H1 (cell line): ENCODE data around the gene PREX1. TPM values are rescaled to one million over a fixed set of nuclear protein-coding genes. Genes with fewer than 3 reads are reported as not detected.

Experiments
- CTCF ChIA-PET: fragments of 300-600 bp; sonication (Branson Sonifier 250); formaldehyde crosslinking; loops from one replicate; lab custom pipeline; 2021; ENCODE audit not compliant: partially characterized antibody; lab: Charles Lee
- POLR2A ChIA-PET: fragments of 300-600 bp; sonication (Branson Sonifier 250); formaldehyde crosslinking; loops from one replicate; lab custom pipeline; 2021; ENCODE audit warnings: inconsistent platforms; ENCODE audit not compliant: partially characterized antibody; lab: Charles Lee
- DNase-seq, 2 experiments: peaks; one replicate each; pipeline versions ENCODE4 v3.0.0 to v3.0.0-alpha.2; 2010 to 2022; ENCODE audit warnings: low spot score in 2 of 2, low read depth in 1 of 2, mixed read lengths in 1 of 2
- FAIRE-seq: peaks from 2 replicates; lab custom pipeline; 2011; peaks lifted over from hg19 to GRCh38; lab: Jason Lieb, UNC
- H2AFZ ChIP-seq: 2 replicates; pipeline ENCODE4 v1.8.1; 2012; ENCODE audit warnings: low read length, inconsistent platforms
- H2AK5ac ChIP-seq: 2 replicates; pipeline ENCODE4 v1.6.1; 2013; ENCODE audit warnings: low read depth, low read length
- H2BK120ac ChIP-seq: replicated peaks from 2 replicates; pipeline ENCODE3; 2013; ENCODE audit warnings: low read depth, low read length, inconsistent platforms
- H2BK12ac ChIP-seq: 2 replicates; pipeline ENCODE4 v1.6.1; 2013; ENCODE audit warnings: low read depth, low read length
- H2BK15ac ChIP-seq: 2 replicates; pipeline ENCODE4 v1.6.1; 2013; ENCODE audit warnings: low read length
- H2BK20ac ChIP-seq: 2 replicates; pipeline ENCODE4 v1.6.1; 2013; ENCODE audit warnings: low read length
- H2BK5ac ChIP-seq: 2 replicates; pipeline ENCODE4 v1.6.1; 2013; ENCODE audit warnings: low read depth, low read length
- H3K14ac ChIP-seq: 2 replicates; pipeline ENCODE4 v1.6.1; 2013; ENCODE audit warnings: inconsistent platforms; ENCODE audit not compliant: insufficient read length
- H3K18ac ChIP-seq: 2 replicates; pipeline ENCODE4 v1.6.1; 2013; ENCODE audit warnings: low read length; ENCODE audit errors: extremely low read depth
- H3K23ac ChIP-seq: 2 replicates; pipeline ENCODE4 v1.6.1; 2013; ENCODE audit warnings: inconsistent platforms; ENCODE audit not compliant: insufficient read length
- H3K23me2 ChIP-seq: 2 replicates; pipeline ENCODE4 v1.6.1; 2013; ENCODE audit warnings: low read depth, low read length
- H3K27ac ChIP-seq: 2 replicates; pipeline ENCODE4 v1.6.1; 2011; ENCODE audit warnings: low read depth, low read length, inconsistent platforms
- H3K27me3 ChIP-seq, 4 experiments: replicated peaks in 1 of 4; 1 replicate in 1 of 4; 2 replicates in 3 of 4; pipeline versions ENCODE4 v1.6.1 to v1.8.1; 2011 to 2013; ENCODE audit warnings: low read length in 3 of 4, mild to moderate bottlenecking in 3 of 4, inconsistent platforms in 2 of 4, mixed read lengths in 2 of 4, moderate library complexity in 1 of 4; ENCODE audit not compliant: control insufficient read depth in 3 of 4, insufficient read depth in 3 of 4; ENCODE audit errors: extremely low read depth in 1 of 4
- H3K36me3 ChIP-seq, 4 experiments: 2 replicates each; pipeline versions ENCODE4 v1.6.1 to v1.8.1; 2011 to 2013; ENCODE audit warnings: mild to moderate bottlenecking in 4 of 4, low read length in 3 of 4, moderate library complexity in 2 of 4, control low read depth in 1 of 4, inconsistent platforms in 1 of 4; ENCODE audit not compliant: insufficient read depth in 4 of 4, control insufficient read depth in 2 of 4
- H3K4ac ChIP-seq: replicated peaks from 2 replicates; pipeline ENCODE3; 2013; ENCODE audit warnings: low read length, low read depth, mixed read lengths, inconsistent platforms; ENCODE audit not compliant: insufficient read length
- H3K4me1 ChIP-seq, 4 experiments: replicated peaks in 1 of 4; 1 replicate in 1 of 4; 2 replicates in 3 of 4; pipeline versions ENCODE4 v1.6.1 to v1.8.1; 2011 to 2013; ENCODE audit warnings: low read length in 3 of 4, inconsistent platforms in 2 of 4, mixed read lengths in 1 of 4; ENCODE audit not compliant: insufficient read depth in 4 of 4, control insufficient read depth in 3 of 4
- H3K4me2 ChIP-seq, 2 experiments: 2 replicates each; pipeline versions ENCODE4 v1.6.1 to v1.8.1; 2011 to 2013; ENCODE audit warnings: low read depth in 2 of 2, low read length in 2 of 2, control low read depth in 1 of 2, inconsistent platforms in 1 of 2, mild to moderate bottlenecking in 1 of 2; ENCODE audit not compliant: insufficient read depth in 1 of 2
- H3K4me3 ChIP-seq, 4 experiments: fragments of 200-600, 300-600 bp in 1 of 4; sonication (generic), shearing (Covaris generic), sonication (Bioruptor Twin) in 1 of 4; 2 replicates each; pipeline versions ENCODE4 v1.5.1 to v1.8.1; 2011 to 2016; ENCODE audit warnings: low read length in 4 of 4, low read depth in 3 of 4, control low read depth in 2 of 4, inconsistent platforms in 2 of 4, mild to moderate bottlenecking in 2 of 4, mixed read lengths in 1 of 4, moderate library complexity in 1 of 4; ENCODE audit not compliant: insufficient read depth in 2 of 4; ENCODE audit errors: extremely low read depth in 1 of 4
- H3K56ac ChIP-seq: replicated peaks from 2 replicates; pipeline ENCODE3; 2013; ENCODE audit warnings: low read depth, mild to moderate bottlenecking, mixed read lengths, low read length, inconsistent platforms; ENCODE audit not compliant: insufficient read length
- H3K79me1 ChIP-seq: 2 replicates; pipeline ENCODE4 v1.6.1; 2013; ENCODE audit warnings: low read depth, low read length, control low read depth
- H3K79me2 ChIP-seq, 2 experiments: 2 replicates each; pipeline versions ENCODE4 v1.6.1 to v1.8.1; 2012 to 2013; ENCODE audit warnings: low read length in 2 of 2, mild to moderate bottlenecking in 2 of 2, inconsistent platforms in 1 of 2; ENCODE audit not compliant: insufficient read depth in 2 of 2, control insufficient read depth in 1 of 2
- H3K9ac ChIP-seq, 4 experiments: replicated peaks in 1 of 4; 1 replicate in 1 of 4; 2 replicates in 3 of 4; pipeline versions ENCODE4 v1.6.1 to v1.8.1; 2011 to 2013; ENCODE audit warnings: low read depth in 3 of 4, low read length in 3 of 4, control low read depth in 2 of 4, mild to moderate bottlenecking in 2 of 4, moderate library complexity in 2 of 4, inconsistent platforms in 1 of 4; ENCODE audit errors: extremely low read depth in 1 of 4
- H3K9me3 ChIP-seq, 2 experiments: 2 replicates each; pipeline versions ENCODE4 v1.6.1 to v1.8.1; 2012 to 2013; ENCODE audit warnings: mild to moderate bottlenecking in 2 of 2, moderate library complexity in 2 of 2, control low read depth in 1 of 2, inconsistent platforms in 1 of 2, low read depth in 1 of 2, low read length in 1 of 2, mixed read lengths in 1 of 2; ENCODE audit not compliant: insufficient read depth in 2 of 2
- H4K20me1 ChIP-seq, 2 experiments: replicated peaks in 1 of 2; 2 replicates each; pipeline versions ENCODE3 to v1.8.1; 2011 to 2013; ENCODE audit warnings: inconsistent platforms in 2 of 2, low read length in 2 of 2, mild to moderate bottlenecking in 1 of 2; ENCODE audit not compliant: insufficient read depth in 2 of 2, control insufficient read depth in 1 of 2
- H4K5ac ChIP-seq: 2 replicates; pipeline ENCODE4 v1.6.1; 2013; ENCODE audit warnings: low read length, low read depth, mixed read lengths, inconsistent platforms; ENCODE audit not compliant: insufficient read length
- H4K8ac ChIP-seq: 2 replicates; pipeline ENCODE4 v1.8.0; 2013; ENCODE audit warnings: mild to moderate bottlenecking, moderate library complexity, low read length, inconsistent platforms; ENCODE audit not compliant: insufficient read depth; ENCODE audit errors: extremely low read depth
- H4K91ac ChIP-seq: replicated peaks from 2 replicates; pipeline ENCODE3; 2013; ENCODE audit warnings: low read length, mixed read lengths, inconsistent platforms; ENCODE audit not compliant: insufficient read length
- CREB1 ChIP-seq: IDR thresholded peaks from 2 replicates; pipeline ENCODE4 v1.6.1; 2012; ENCODE audit warnings: inconsistent platforms
- FOSL1 ChIP-seq: IDR thresholded peaks from 2 replicates; pipeline ENCODE4 v1.6.1; 2011; ENCODE audit warnings: mild to moderate bottlenecking, low read depth, low read length, moderate library complexity; ENCODE audit not compliant: insufficient read depth
- NANOG ChIP-seq: IDR thresholded peaks from 2 replicates; pipeline ENCODE4 v1.6.1; 2011; ENCODE audit warnings: low read length, low read depth, mild to moderate bottlenecking, inconsistent platforms; ENCODE audit not compliant: insufficient read depth, poor library complexity, severe bottlenecking
- PHF8 ChIP-seq: fragments of 200-600 bp; sonication (generic); conservative IDR thresholded peaks from 2 replicates; pipeline ENCODE4 v1.7.1; 2012; ENCODE audit warnings: low read depth, mild to moderate bottlenecking, inconsistent platforms, low read length, moderate library complexity
- RAD21 ChIP-seq, 2 experiments: IDR thresholded peaks in 1 of 2; conservative IDR thresholded peaks in 1 of 2; 2 replicates each; pipeline ENCODE4 v1.6.1; 2011; ENCODE audit warnings: low read depth in 2 of 2, low read length in 2 of 2, improper control_type of control experiment in 1 of 2, inconsistent platforms in 1 of 2, mild to moderate bottlenecking in 1 of 2, moderate library complexity in 1 of 2
- TAF1 ChIP-seq: IDR thresholded peaks from 2 replicates; pipeline ENCODE4 v1.6.1; 2011; ENCODE audit warnings: mild to moderate bottlenecking, low read depth, low read length
- WGBS, 2 experiments: shearing (Covaris generic) in 1 of 2; methylation state at CpG; one replicate each; pipeline versions ENCODE4 v1.1.6 to v1.1.7; 2013 to 2015; ENCODE audit warnings: low lambda C conversion rate in 2 of 2, mixed read lengths in 2 of 2, inconsistent platforms in 1 of 2, low coverage in 1 of 2, missing lambda C conversion rate in 1 of 2; ENCODE audit not compliant: insufficient replicate concordance in 2 of 2, insufficient coverage in 1 of 2, insufficient read length in 1 of 2; ENCODE audit errors: extremely low coverage in 1 of 2, missing lambda C conversion rate in 1 of 2; 5-methylcytosine and 5-hydroxymethylcytosine counted together
- polyA plus RNA-seq, 7 experiments: library from polyadenylated mRNA; depleted of rRNA in 3 of 7; stranded (reverse) in 5 of 7; unstranded in 2 of 7; fragments of >200 nt in 5 of 7; fragments of 200-250 nt in 2 of 7; gene quantifications; 1 replicate in 5 of 7; 2 replicates in 1 of 7; 4 replicates in 1 of 7; pipeline versions ENCODE4 v1.2.1 to v1.2.3, GENCODE V29; 2011 to 2013; ENCODE audit warnings: missing spikeins in 2 of 7, mixed read lengths in 2 of 7
- total RNA-seq: library from RNA; stranded (reverse); fragmentation: NEBNext Ultra II Directional; extraction: Animal tissue kit (Norgen Biotek cat#: 25700); gene quantifications from 2 replicates; pipeline ENCODE4 v1.2.1, GENCODE V29; 2021
- TF ChIP-seq, protein P1 (sequence below): IDR thresholded peaks from 2 replicates; pipeline ENCODE4 v1.6.1; 2012; ENCODE audit warnings: inconsistent platforms

PREX1 gene
- total and polyA plus RNA-seq, 2 of the 8 experiments (the other 6 are each of a cell fraction or from before 2014, with no cell fraction given): 10.7 to 12.8 TPM

DNA sequence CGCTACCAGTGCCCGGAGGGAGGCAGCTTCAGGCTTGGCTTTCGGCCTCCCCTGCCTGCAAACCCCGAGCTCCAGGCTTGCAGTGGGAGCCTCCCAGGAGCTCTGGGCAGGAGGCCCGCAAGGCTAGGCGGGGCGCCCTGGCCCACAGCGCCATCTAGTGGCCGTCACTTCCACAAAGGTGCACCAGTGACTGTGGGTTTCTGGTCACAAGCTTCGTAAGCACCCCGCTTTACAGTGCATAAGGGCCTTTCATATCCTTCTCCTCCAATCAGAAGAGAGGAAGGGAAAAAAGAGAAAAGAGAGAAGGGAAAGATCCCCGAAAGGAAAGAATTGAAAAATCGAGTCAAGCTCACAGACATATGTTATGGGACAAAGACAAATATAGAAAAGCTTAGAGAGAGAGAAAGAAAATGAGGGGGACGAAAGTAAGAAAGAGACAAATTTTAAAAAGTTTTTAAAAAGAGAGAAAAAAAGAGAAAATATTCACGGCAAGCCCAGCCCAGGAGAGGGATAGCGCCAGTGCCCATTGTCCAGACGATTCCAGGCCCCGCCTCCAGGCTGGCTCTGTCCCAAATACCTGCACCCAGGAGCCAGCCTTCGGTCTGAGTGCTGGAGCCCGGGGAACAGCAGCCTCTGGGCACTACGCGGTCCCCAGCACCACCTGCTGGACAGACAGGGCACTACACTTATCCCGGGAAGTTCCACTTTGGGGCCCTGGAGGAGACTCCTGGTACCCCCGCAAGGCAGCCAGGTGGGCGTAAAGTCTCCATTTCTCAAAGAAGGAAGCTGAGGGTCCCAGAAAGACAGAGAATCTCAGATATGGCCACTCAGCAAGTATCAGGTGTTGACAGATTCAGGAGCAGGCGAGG, 207.1 kb downstream of the PREX1 start:
- FAIRE-seq: peak; percentile 24
- no peak overlapping the region for H3K9ac ChIP-seq
- TF ChIP-seq, protein P1, sequence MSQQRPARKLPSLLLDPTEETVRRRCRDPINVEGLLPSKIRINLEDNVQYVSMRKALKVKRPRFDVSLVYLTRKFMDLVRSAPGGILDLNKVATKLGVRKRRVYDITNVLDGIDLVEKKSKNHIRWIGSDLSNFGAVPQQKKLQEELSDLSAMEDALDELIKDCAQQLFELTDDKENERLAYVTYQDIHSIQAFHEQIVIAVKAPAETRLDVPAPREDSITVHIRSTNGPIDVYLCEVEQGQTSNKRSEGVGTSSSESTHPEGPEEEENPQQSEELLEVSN: peak; percentile 40
- TF ChIP-seq TAF1 (no peak), RAD21 (IDR thresholded peaks at IDR 0.05 in 1 of 2, conservative IDR thresholded peaks at IDR 0.05 in 1 of 2; ENCODE audit: low read depth in 2 of 2, low read length in 2 of 2) (peak; percentile 99), PHF8 (no peak), NANOG (peak; percentile 12), CREB1 (peak; percentile 52; the same call in 1 of the 2 replicates), FOSL1 (no peak)

More for the DNA sequence above, 207.1 kb downstream of the PREX1 start:
- Histone ChIP-seq H3K4me2 (peak overlapping the region in 1 of 2 experiments; percentile 56; a peak in 2 of 4 replicates), H3K18ac (no peak overlapping the region), H3K23me2 (no peaks in the 10 kb centered on the region), H2BK12ac (peak overlapping the region; percentile 75; the same call in 1 of the 2 replicates), H4K91ac (no peak overlapping the region), H2AK5ac (no peak overlapping the region), H3K4ac (no peak overlapping the region), H2BK5ac (peak overlapping the region; percentile 44; the same call in 1 of the 2 replicates), H3K4me3 (peak overlapping the region in 3 of 4 experiments; percentile 28 to 59 (median 36); a peak in 4 of 8 replicates), H3K79me1 (no peaks in the 10 kb centered on the region), H2BK15ac (0 out of 2 replicates have a peak overlapping the region, but pooled peaks have one; percentile 61), H4K20me1 (no peaks in the 10 kb centered on the region), H3K14ac (no peak overlapping the region), H3K9me3 (no peaks in the 10 kb centered on the region), H3K4me1 (peaks cover 0 to 5% (median 2%) of the 10 kb centered on the region in 4 experiments; a peak in 3 of 7 replicates), H3K79me2 (no peaks in the 10 kb centered on the region), H4K5ac (no peak overlapping the region), H3K36me3 (no peaks in the 10 kb centered on the region), H3K27me3 (no peaks in the 10 kb centered on the region), H3K56ac (no peak overlapping the region), H2AFZ (peak overlapping the region; percentile 84; the same call in 1 of the 2 replicates), H4K8ac (no peak overlapping the region), H3K23ac (no peak overlapping the region), H3K27ac (no peak overlapping the region), H2BK20ac (no peak overlapping the region), H2BK120ac (no peak overlapping the region)
- WGBS, 2 experiments: 12 to 100% methylated on average over 1 to 26 of the region's 26 CpGs
- ChIA-PET POLR2A (interaction anchor here (0.5 to 1.5 kb wide), 2 partner anchors 479 to 957 kb away, joined by 3 to 4 read pairs; no protein-coding TSS in a partner anchor), CTCF (interaction anchor here (0.6 to 4.6 kb wide), 127 partner anchors 9 to 972 kb away, joined by 3 to 27 read pairs (median 4); no protein-coding TSS in a partner anchor)
- DNase-seq: peak; percentile 84 to 98
